K562 (cell line): Measurements from ENCODE around the gene CD300A. TPM values are rescaled to one million over a fixed set of nuclear protein-coding genes. Genes with fewer than 3 reads are reported as not detected.

Source experiments
- ATAC-seq: fragments of 200-7000 bp; cut with Tn5 transposase; 3 replicates; pipeline ENCODE4 v1.9.1; 2020; ENCODE audit warnings: moderate library complexity
- BruUV-seq: library from RNA; stranded (reverse); fragments of 400-500 nt; replicated peaks from 2 replicates; lab custom pipeline; 2021; lab: Mats Ljungman, UMichigan
- CTCF ChIA-PET: fragments of 300-600 bp; formaldehyde crosslinking; extraction: SDS; loops from one replicate; lab custom pipeline; 2021; ENCODE audit warnings: low intra/inter-chr PET ratio; lab: Yijun Ruan, JAX
- POLR2A ChIA-PET: fragments of 300-600, 350-650 bp; sonication (Branson Sonifier 250); formaldehyde crosslinking; extraction: SDS; loops from one replicate; lab custom pipeline; 2021; ENCODE audit warnings: antibody characterized with exemption, inconsistent platforms; lab: Yijun Ruan, JAX
- DNase-seq, 4 experiments: peaks; one replicate each; pipeline versions ENCODE4 v3.0.0 to v3.0.0-alpha.2; 2011 to 2018; ENCODE audit warnings: low spot score in 3 of 4, mixed read lengths in 3 of 4; ENCODE audit errors: extremely low read depth in 1 of 4
- FAIRE-seq: peaks from 2 replicates; lab custom pipeline; 2011; peaks lifted over from hg19 to GRCh38; lab: Jason Lieb, UNC
- H2AFZ ChIP-seq: 2 replicates; pipeline ENCODE4 v1.6.0; 2011; ENCODE audit warnings: low read depth, low read length, control low read depth, inconsistent platforms
- H3K27ac ChIP-seq: fragments of 200-600 bp; 3 replicates; pipeline ENCODE4 v1.8.0; 2011; ENCODE audit warnings: low read depth, mild to moderate bottlenecking, control low read depth, inconsistent platforms, low read length, moderate library complexity, mixed read lengths; ENCODE audit errors: extremely low read depth
- H3K27me3 ChIP-seq, 2 experiments: fragments of 300-600 bp in 1 of 2; 2 replicates in 1 of 2; 3 replicates in 1 of 2; pipeline versions ENCODE4 v1.6.0 to v1.8.0; 2011; ENCODE audit warnings: inconsistent platforms in 2 of 2, low read length in 2 of 2, mild to moderate bottlenecking in 1 of 2, mixed read lengths in 1 of 2, moderate library complexity in 1 of 2; ENCODE audit not compliant: control insufficient read depth in 2 of 2, insufficient read depth in 2 of 2
- H3K36me3 ChIP-seq: fragments of 300-600 bp; 3 replicates; pipeline ENCODE4 v1.8.0; 2011; ENCODE audit warnings: mild to moderate bottlenecking, low read length, inconsistent platforms; ENCODE audit not compliant: control insufficient read depth, insufficient read depth
- H3K4me1 ChIP-seq, 2 experiments: fragments of 200-600 bp in 1 of 2; replicated peaks in 1 of 2; 2 replicates in 1 of 2; 3 replicates in 1 of 2; pipeline versions ENCODE4 v1.5.1 to v1.8.0; 2011; ENCODE audit warnings: inconsistent platforms in 2 of 2, low read length in 2 of 2, mild to moderate bottlenecking in 1 of 2, mixed read lengths in 1 of 2, moderate library complexity in 1 of 2; ENCODE audit not compliant: control insufficient read depth in 2 of 2, insufficient read depth in 2 of 2
- H3K4me2 ChIP-seq: 2 replicates; pipeline ENCODE4 v1.6.1; 2011; ENCODE audit warnings: low read length, control low read depth, inconsistent platforms, mixed read lengths; ENCODE audit not compliant: insufficient read depth
- H3K4me3 ChIP-seq: fragments of 200-600 bp; sonication (generic), shearing (Covaris generic); 2 replicates; pipeline ENCODE4 v1.5.1; 2016; ENCODE audit warnings: control low read depth, inconsistent platforms
- H3K79me2 ChIP-seq: fragments of 200-600 bp; 3 replicates; pipeline ENCODE4 v1.8.0; 2011; ENCODE audit warnings: low read length, inconsistent platforms; ENCODE audit not compliant: control insufficient read depth, insufficient read depth
- H3K9ac ChIP-seq, 2 experiments: 2 replicates each; pipeline versions ENCODE4 v1.6.0 to v1.6.1; 2011; ENCODE audit warnings: low read depth in 2 of 2, low read length in 2 of 2, control low read depth in 1 of 2, inconsistent platforms in 1 of 2, mild to moderate bottlenecking in 1 of 2, mixed read lengths in 1 of 2; ENCODE audit not compliant: insufficient read depth in 1 of 2
- H3K9me1 ChIP-seq: one replicate; pipeline ENCODE4 v1.6.0; 2011; ENCODE audit warnings: inconsistent platforms, mild to moderate bottlenecking, low read length, moderate library complexity; ENCODE audit not compliant: control insufficient read depth, insufficient read depth
- H3K9me3 ChIP-seq: replicated peaks from 2 replicates; pipeline ENCODE4 v1.5.1; 2011; ENCODE audit warnings: low read depth, low read length, inconsistent platforms; ENCODE audit not compliant: control insufficient read depth, insufficient read depth
- H4K20me1 ChIP-seq: replicated peaks from 2 replicates; pipeline ENCODE4 v1.6.1; 2011; ENCODE audit warnings: low read length, inconsistent platforms, mixed read lengths; ENCODE audit not compliant: control insufficient read depth, insufficient read depth
- ATF3 ChIP-seq, 2 experiments: fragments of 450-650 bp in 1 of 2; sonication (generic) in 1 of 2; formaldehyde crosslinking in 1 of 2; IDR thresholded peaks in 1 of 2; conservative IDR thresholded peaks in 1 of 2; 2 replicates each; pipeline versions ENCODE4 v1.6.1 to v1.8.1; 2016 to 2023; ENCODE audit warnings: mild to moderate bottlenecking in 2 of 2, moderate library complexity in 2 of 2, inconsistent platforms in 1 of 2, missing genetic modification reagents in 1 of 2
- ATF7 ChIP-seq: fragments of 450-650 bp; IDR thresholded peaks from 2 replicates; pipeline ENCODE4 v1.7.1; 2014; ENCODE audit warnings: mild to moderate bottlenecking, moderate library complexity
- ESRRA ChIP-seq: fragments of 450-650 bp; IDR thresholded peaks from 2 replicates; pipeline ENCODE4 v1.6.1; 2014; ENCODE audit warnings: low read depth, mild to moderate bottlenecking, moderate library complexity, borderline replicate concordance
- JUND ChIP-seq, 2 experiments: IDR thresholded peaks; 2 replicates in 1 of 2; 3 replicates in 1 of 2; pipeline ENCODE4 v1.6.1; 2011; ENCODE audit warnings: borderline replicate concordance in 2 of 2, low read depth in 2 of 2, low read length in 2 of 2, improper control_type of control experiment in 1 of 2, missing biosample characterization in 1 of 2, missing genetic modification characterization in 1 of 2, missing genetic modification reagents in 1 of 2
- ZNF76 ChIP-seq: fragments of 250-450 bp; sonication (Bioruptor Pico); IDR thresholded peaks from 2 replicates; pipeline ENCODE4 v1.4.0; 2020; ENCODE audit warnings: mild to moderate bottlenecking, moderate library complexity, borderline replicate concordance
- WGBS: fragments of 100-300 bp; shearing (Covaris generic); methylation state at CpG from one replicate; pipeline ENCODE4 v1.1.6; 2016; ENCODE audit warnings: low coverage, mixed read lengths; ENCODE audit not compliant: insufficient coverage; ENCODE audit errors: missing lambda C conversion rate; 5-methylcytosine and 5-hydroxymethylcytosine counted together
- in situ Hi-C: fragments of 300-500 bp; cut with MboI; formaldehyde crosslinking; loops from 4 replicates; pipeline ENCODE4 v1.15.0; 2018; ENCODE audit warnings: inconsistent platforms, mixed read lengths
- intact Hi-C: fragments of 100-400 bp; cut with micrococcal nuclease; formaldehyde crosslinking; loops from 2 replicates; pipeline ENCODE4 v1.14.2; 2022
- polyA plus RNA-seq, 8 experiments: library from polyadenylated mRNA; depleted of rRNA in 4 of 8; stranded (reverse) in 5 of 8; unstranded in 3 of 8; fragments of >200 nt; fragmentation: Nextera tagmentation in 2 of 8; fragmentation: Illumina TruSeq in 1 of 8; extraction: Ambion mirVana in 2 of 8; extraction: Trizol in 1 of 8; gene quantifications; 2 replicates each; pipeline versions ENCODE4 v1.2.1 to v1.2.3, GENCODE V29; 2011 to 2014; ENCODE audit warnings: inconsistent platforms in 1 of 8, missing spikeins in 1 of 8
- total RNA-seq, 7 experiments: library from RNA; depleted of rRNA in 6 of 7; stranded (reverse); fragments of >200 nt in 6 of 7; fragmentation: Illumina TruSeq in 2 of 7; extraction: Trizol in 2 of 7; gene quantifications; 2 replicates each; pipeline versions ENCODE4 v1.2.1 to v1.2.3, GENCODE V29; 2011 to 2021; ENCODE audit warnings: low replicate concordance in 1 of 7

The CD300A gene
- total and polyA plus RNA-seq, 9 of the 15 experiments (the other 6 are each of a cell fraction or from before 2014, with no cell fraction given), result 0.21 to 1.7 (median 0.41) TPM; not detected in 1

GRCh38 chr17:74452033-74452840 lies 14.2 kb upstream of the CD300A start:
- POLR2A ChIA-PET, result interaction anchor here (0.6 kb wide), 2 partner anchors 8 to 297 kb away, joined by 3 to 4 read pairs; no protein-coding TSS in a partner anchor
- Histone ChIP-seq H3K9me3 (no peaks in the 10 kb centered on the region), H3K4me1 (peaks cover 13 to 22% of the 10 kb centered on the region in 2 experiments; a peak in 4 of 5 replicates), H3K27ac (no peak overlapping the region), H2AFZ (no peak overlapping the region), H3K36me3 (no peaks in the 10 kb centered on the region), H3K4me3 (no peak overlapping the region), H3K9ac (no peak overlapping the region), H3K27me3 (peaks cover 3 to 37% of the 10 kb centered on the region in 2 experiments; a peak in 3 of 5 replicates), H4K20me1 (no peaks in the 10 kb centered on the region), H3K79me2 (no peaks in the 10 kb centered on the region), H3K4me2 (no peak overlapping the region), H3K9me1 (no peaks in the 10 kb centered on the region)
- FAIRE-seq, result no peak
- peak; percentile 55; the same call in 1 of the 2 replicates for TF ChIP-seq ATF3 (IDR thresholded peaks at IDR 0.05)
- no peak for TF ChIP-seq ATF3 (CRISPR knock-in tag; conservative IDR thresholded peaks at IDR 0.05)
- peak; percentile 95 for TF ChIP-seq ESRRA
- TF ChIP-seq ATF7, result peak; percentile 27; the same call in 1 of the 2 replicates
- TF ChIP-seq JUND (IDR thresholded peaks at IDR 0.05; ENCODE audit: borderline replicate concordance, low read depth, low read length), result 0 out of 2 replicates have a peak, but pooled peaks have one; percentile 24
- no peak for TF ChIP-seq JUND (tag; IDR thresholded peaks at IDR 0.05; ENCODE audit: borderline replicate concordance, low read depth, low read length)
- TF ChIP-seq ZNF76, result no peak
- in situ Hi-C loops (no loop called here), intact Hi-C loops (no loop called here)
- CTCF ChIA-PET, result no interaction called here
- whole genome bisulfite sequencing, result 20% methylated on average over 16 of the region's 16 CpGs
- no peak for DNase-seq
- no peak for ATAC-seq
- BruUV-seq, result no TSS peak
